Tibial nerve (tissue), 4 donors: ENCODE results near the gene GPR139. TPM values are rescaled to one million over a fixed set of nuclear protein-coding genes. Genes with fewer than 3 reads are reported as not detected.

ENCODE experiments used
- DNase-seq, 2 donors: peaks; one replicate each; pipeline ENCODE4 v3.0.0-alpha.2; 2019; ENCODE audit warnings: low spot score in 2 of 2
- H3K27ac ChIP-seq, 4 donors: fragments of 200-600 bp; sonication (generic) in 3 of 4; one replicate each; pipeline ENCODE4 v1.5.1; 2017 to 2019; ENCODE audit warnings: mild to moderate bottlenecking in 1 of 4
- H3K27me3 ChIP-seq, 2 donors: fragments of 200-600 bp; sonication (generic) in 1 of 2; one replicate each; pipeline versions ENCODE4 v1.5.1 to v1.6.0; 2017 to 2019
- H3K36me3 ChIP-seq, 3 donors: fragments of 200-600 bp; sonication (generic); one replicate each; pipeline ENCODE4 v1.5.1; 2018 to 2019
- H3K4me1 ChIP-seq, 4 donors: fragments of 200-600 bp; sonication (generic) in 3 of 4; one replicate each; pipeline ENCODE4 v1.5.1; 2017 to 2019
- H3K4me3 ChIP-seq, 4 donors: fragments of 200-600 bp; sonication (generic) in 3 of 4; one replicate each; pipeline ENCODE4 v1.5.1; 2017 to 2019; ENCODE audit warnings: mild to moderate bottlenecking in 1 of 4, moderate library complexity in 1 of 4
- H3K9me3 ChIP-seq, 4 donors: fragments of 200-600 bp; sonication (generic) in 3 of 4; one replicate each; pipeline ENCODE4 v1.5.1; 2017 to 2019
- CTCF ChIP-seq, 5 experiments: fragments of 200-600 bp in 3 of 5; fragments of 450-650 bp in 2 of 5; sonication (generic) in 3 of 5; IDR thresholded peaks; one replicate each; pipeline ENCODE4 v1.5.1; 2016 to 2019; ENCODE audit warnings: antibody characterized with exemption in 5 of 5, mild to moderate bottlenecking in 3 of 5, moderate library complexity in 2 of 5
- EP300 ChIP-seq, 2 donors: sonication (generic); formaldehyde crosslinking; IDR thresholded peaks; one replicate each; pipeline ENCODE4 v1.6.1; 2017; ENCODE audit warnings: antibody characterized with exemption in 2 of 2, mild to moderate bottlenecking in 1 of 2
- POLR2A ChIP-seq, 2 donors: fragments of 450-650 bp; IDR thresholded peaks; one replicate each; pipeline ENCODE4 v1.6.1; 2017; ENCODE audit warnings: antibody characterized with exemption in 2 of 2, mild to moderate bottlenecking in 2 of 2, moderate library complexity in 2 of 2
- WGBS, 2 donors: methylation state at CpG; one replicate each; pipeline ENCODE4 v1.1.5; 2018; 5-methylcytosine and 5-hydroxymethylcytosine counted together
- total RNA-seq, 4 donors: library from RNA; depleted of rRNA; stranded (reverse); fragments of >200 nt; gene quantifications; one replicate each; pipeline ENCODE4 v1.1.0, GENCODE V29; 2016

Gene GPR139
- total RNA-seq, 4 donors from 2014 or later, result not detected

GRCh38 chr16:20074099-20074991 is 655 bp upstream of the GPR139 start:
- Histone ChIP-seq H3K9me3 (no peaks in the 10 kb centered on the region), H3K27me3 (peaks cover 0 to 35% of the 10 kb centered on the region in 2 donors), H3K4me3 (no peak overlapping the region), H3K4me1 (peaks cover 0 to 7% (median 0%) of the 10 kb centered on the region in 4 donors), H3K36me3 (no peaks in the 10 kb centered on the region), H3K27ac (no peak overlapping the region)
- no peak for DNase-seq
- TF ChIP-seq POLR2A (IDR thresholded peaks at IDR 0.05) (no peak), CTCF (IDR thresholded peaks at IDR 0.05) (no peak), EP300 (IDR thresholded peaks at IDR 0.05) (no peak)
- WGBS, 2 donors, result 8 to 14% methylated on average over 34 of the region's 34 CpGs

- no peak for DNase-seq
- H3K9me3 ChIP-seq, result peaks cover 0 to 11% (median 0%) of the 10 kb centered on the region in 4 donors
- no peak overlapping the region for H3K27ac ChIP-seq
- no peak overlapping the region for H3K4me3 ChIP-seq
- TF ChIP-seq CTCF (IDR thresholded peaks at IDR 0.05) (no peak), POLR2A (IDR thresholded peaks at IDR 0.05) (no peak), EP300 (IDR thresholded peaks at IDR 0.05) (no peak)
- H3K27me3 ChIP-seq, result peaks cover 0 to 35% of the 10 kb centered on the region in 2 donors
- no peaks in the 10 kb centered on the region for H3K36me3 ChIP-seq
- WGBS, 2 donors, result 19% methylated on average over 10 to 11 of the region's 11 CpGs
- H3K4me1 ChIP-seq, result peaks cover 0 to 7% (median 0%) of the 10 kb centered on the region in 4 donors
These were observed 852 bp downstream of the GPR139 start for GRCh38 chr16:20072874-20073202.

GRCh38 chr16:20072146-20072873 is 1.4 kb downstream of the GPR139 start:
- Histone ChIP-seq H3K9me3 (peaks cover 0 to 15% (median 0%) of the 10 kb centered on the region in 4 donors), H3K36me3 (no peaks in the 10 kb centered on the region), H3K4me3 (no peak overlapping the region), H3K4me1 (peaks cover 0 to 7% (median 0%) of the 10 kb centered on the region in 4 donors), H3K27ac (no peak overlapping the region), H3K27me3 (peaks cover 0 to 35% of the 10 kb centered on the region in 2 donors)
- WGBS, 2 donors, result 36% methylated on average over 11 of the region's 11 CpGs
- TF ChIP-seq CTCF (IDR thresholded peaks at IDR 0.05) (no peak), POLR2A (IDR thresholded peaks at IDR 0.05) (no peak), EP300 (IDR thresholded peaks at IDR 0.05) (no peak)
- no peak for DNase-seq

- no peaks in the 10 kb centered on the region for H3K36me3 ChIP-seq
- no peak overlapping the region for H3K4me3 ChIP-seq
- H3K27ac ChIP-seq, result no peak overlapping the region
- WGBS, 2 donors, result 21 to 27% methylated on average over 2 of the region's 2 CpGs
- no peak for TF ChIP-seq EP300 (IDR thresholded peaks at IDR 0.05)
- H3K9me3 ChIP-seq, result peaks cover 0 to 27% (median 0%) of the 10 kb centered on the region in 4 donors
- no peak for DNase-seq
- H3K27me3 ChIP-seq, result no peaks in the 10 kb centered on the region
- no peaks in the 10 kb centered on the region for H3K4me1 ChIP-seq
These were observed 8.8 kb downstream of the GPR139 start for GRCh38 chr16:20064931-20065330.

GRCh38 chr16:20064520-20064919 is 9.2 kb downstream of the GPR139 start:
- Histone ChIP-seq H3K36me3 (no peaks in the 10 kb centered on the region), H3K9me3 (peaks cover 0 to 27% (median 0%) of the 10 kb centered on the region in 4 donors), H3K27me3 (no peaks in the 10 kb centered on the region), H3K27ac (no peak overlapping the region), H3K4me3 (no peak overlapping the region), H3K4me1 (no peaks in the 10 kb centered on the region)
- DNase-seq, result no peak
- 87 to 90% methylated on average over 4 of the region's 4 CpGs for WGBS, 2 donors
- TF ChIP-seq EP300 (IDR thresholded peaks at IDR 0.05) (no peak), POLR2A (IDR thresholded peaks at IDR 0.05) (no peak), CTCF (IDR thresholded peaks at IDR 0.05) (no peak)
